A549 (cell line): Measurements from ENCODE around the gene TMEM190. TPM values are rescaled to one million over a fixed set of nuclear protein-coding genes. Genes with fewer than 3 reads are reported as not detected.

ENCODE experiments used
- ATAC-seq, 2 experiments: fragments of 200-7000 bp in 1 of 2; fragments of >200 bp in 1 of 2; cut with Nextera tagmentation in 1 of 2; cut with Tn5 transposase in 1 of 2; 3 replicates each; pipeline versions ENCODE4 v1.8.0 to v1.9.1; 2018 to 2020; ENCODE audit warnings: mild to moderate bottlenecking in 1 of 2, moderate library complexity in 1 of 2
- CTCF ChIA-PET: fragments of 300-600 bp; sonication (Branson Sonifier 250); formaldehyde crosslinking; extraction: SDS; loops from one replicate; lab custom pipeline; 2021; ENCODE audit warnings: antibody characterized with exemption, inconsistent platforms; lab: Yijun Ruan, JAX
- POLR2A ChIA-PET: fragments of 350-600 bp; formaldehyde crosslinking; extraction: SDS; loops from one replicate; lab custom pipeline; 2021; ENCODE audit warnings: antibody characterized with exemption, inconsistent platforms; lab: Yijun Ruan, JAX
- DNase-seq, 2 experiments: peaks; one replicate each; pipeline versions ENCODE4 v3.0.0 to v3.0.0-alpha.2; 2011 to 2016; ENCODE audit warnings: low read depth in 1 of 2, low spot score in 1 of 2
- FAIRE-seq: peaks from 2 replicates; lab custom pipeline; 2011; peaks lifted over from hg19 to GRCh38; lab: Jason Lieb, UNC
- H3K27ac ChIP-seq, 2 experiments: fragments of >200 bp; sonication (Bioruptor Twin); formaldehyde crosslinking; 3 replicates each; pipeline ENCODE4 v1.5.1; 2016 to 2017
- H3K4me1 ChIP-seq: fragments of >200 bp; sonication (Bioruptor Twin); formaldehyde crosslinking; 3 replicates; pipeline ENCODE4 v1.6.1; 2016
- H3K4me2 ChIP-seq: fragments of >200 bp; sonication (Bioruptor Twin); formaldehyde crosslinking; 3 replicates; pipeline ENCODE4 v1.6.1; 2016
- H3K4me3 ChIP-seq: fragments of >200 bp; sonication (Bioruptor Twin); formaldehyde crosslinking; 3 replicates; pipeline ENCODE4 v1.5.1; 2016
- H3K9me3 ChIP-seq: fragments of >200 bp; sonication (Bioruptor Twin); formaldehyde crosslinking; 3 replicates; pipeline ENCODE4 v1.6.1; 2016
- CBX8 ChIP-seq: fragments of 200-600 bp; sonication (generic); IDR thresholded peaks from 2 replicates; pipeline ENCODE4 v1.6.1; 2016
- CEBPB ChIP-seq, 2 experiments: fragments of >200 bp in 1 of 2; sonication (Bioruptor Twin) in 1 of 2; formaldehyde crosslinking in 1 of 2; IDR thresholded peaks; 2 replicates each; pipeline ENCODE4 v1.6.1; 2012 to 2016
- CTCF ChIP-seq: fragments of >200 bp; sonication (Bioruptor Twin); formaldehyde crosslinking; IDR thresholded peaks from 3 replicates; pipeline ENCODE4 v1.5.1; 2016
- E2F6 ChIP-seq: IDR thresholded peaks from 2 replicates; pipeline ENCODE4 v1.6.1; 2012; ENCODE audit warnings: low read depth, borderline replicate concordance
- ESRRA ChIP-seq: fragments of 150-350 bp; IDR thresholded peaks from 2 replicates; pipeline ENCODE4 v1.6.1; 2014; ENCODE audit warnings: mild to moderate bottlenecking, low read length, borderline replicate concordance
- GATA3 ChIP-seq: IDR thresholded peaks from 2 replicates; pipeline ENCODE4 v1.6.1; 2012; ENCODE audit warnings: borderline replicate concordance
- HDAC2 ChIP-seq: fragments of 200-600 bp; sonication (generic); IDR thresholded peaks from 2 replicates; pipeline ENCODE4 v1.6.1; 2016
- HEYL ChIP-seq: fragments of 250-450 bp; sonication (Bioruptor Pico); IDR thresholded peaks from 2 replicates; pipeline ENCODE4 v1.8.0; 2021; ENCODE audit warnings: mild to moderate bottlenecking, moderate library complexity
- MAX ChIP-seq: IDR thresholded peaks from 2 replicates; pipeline ENCODE4 v1.6.1; 2012
- NFE2L2 ChIP-seq: fragments of 150-350 bp; conservative IDR thresholded peaks from 2 replicates; pipeline ENCODE4 v1.6.1; 2014; ENCODE audit warnings: low read length
- RAD21 ChIP-seq, 2 experiments: fragments of >200 bp in 1 of 2; sonication (Bioruptor Twin) in 1 of 2; formaldehyde crosslinking in 1 of 2; IDR thresholded peaks in 1 of 2; conservative IDR thresholded peaks in 1 of 2; 2 replicates in 1 of 2; 3 replicates in 1 of 2; pipeline ENCODE4 v1.6.1; 2012 to 2018; ENCODE audit warnings: inconsistent platforms in 1 of 2
- RARB ChIP-seq: fragments of 250-450 bp; sonication (Bioruptor Pico); IDR thresholded peaks from 2 replicates; pipeline ENCODE4 v1.8.0; 2021; ENCODE audit warnings: mild to moderate bottlenecking, moderate library complexity
- RNF2 ChIP-seq: fragments of 200-600 bp; sonication (generic); IDR thresholded peaks from 2 replicates; pipeline ENCODE4 v1.6.1; 2016; ENCODE audit warnings: low read depth, mild to moderate bottlenecking, antibody characterized with exemption, moderate library complexity, borderline replicate concordance
- ZC3H11A ChIP-seq: fragments of 450-650 bp; IDR thresholded peaks from 2 replicates; pipeline ENCODE4 v1.6.1; 2014; ENCODE audit warnings: antibody characterized with exemption, mild to moderate bottlenecking
- WGBS: methylation state at CpG from one replicate; pipeline ENCODE4 v1.1.6; 2017; ENCODE audit errors: missing lambda C conversion rate; 5-methylcytosine and 5-hydroxymethylcytosine counted together
- polyA plus RNA-seq, 4 experiments: library from polyadenylated mRNA; depleted of rRNA in 3 of 4; stranded (reverse); fragments of >200 nt; fragmentation: RNase III in 1 of 4; extraction: RNeasy Plus Mini Kit Qiagen cat#74134 plus additional on column Dnase treatment in 1 of 4; gene quantifications; 2 replicates in 3 of 4; 3 replicates in 1 of 4; pipeline ENCODE4 v1.2.3, GENCODE V29; 2011 to 2017

TMEM190 gene
- polyA plus RNA-seq, 2 of the 4 experiments (the other 2 are of a cell fraction): 0.58 to 1.7 TPM

- ChIA-PET POLR2A (interaction anchor here (1.6 kb wide), 1 partner anchor 67 kb away, joined by 3 read pairs; the partner anchor contains the start of gene UBE2S), CTCF (interaction anchor here (0.6 to 2.8 kb wide), 7 partner anchors 9 to 77 kb away, joined by 3 to 23 read pairs (median 5); partner anchors contain the start of gene TMEM238)
- H3K27ac ChIP-seq: peak overlapping the region; percentile 87 to 92
- 1% methylated on average over 17 of the region's 24 CpGs for WGBS
- peak overlapping the region; percentile 89 for H3K4me2 ChIP-seq
- peak overlapping the region; percentile 63 for H3K4me3 ChIP-seq
- FAIRE-seq (no peak), ATAC-seq (peak in 1 of 2 experiments; percentile 1; a peak in 1 of 6 replicates), DNase-seq (no peak)
- H3K4me1 ChIP-seq: peaks cover 30% of the 10 kb centered on the region
- H3K9me3 ChIP-seq: no peaks in the 10 kb centered on the region
- peak; percentile 23; the same call in 1 of the 3 replicates for TF ChIP-seq CTCF
- no peak for TF ChIP-seq HDAC2
- TF ChIP-seq RAD21 (conservative IDR thresholded peaks at IDR 0.05 in 1 of 2, IDR thresholded peaks at IDR 0.05 in 1 of 2): 0 out of 5 replicates have a peak, but pooled peaks have one; percentile 3 to 24
Observed at GRCh38 chr19:55340784-55341147, 35.9 kb upstream of the TMEM190 start.

GRCh38 chr19:55341171-55341588, 35.4 kb upstream of the TMEM190 start:
- ChIA-PET POLR2A (interaction anchor here (0.7 to 1.6 kb wide), 4 partner anchors 10 to 82 kb away, joined by 3 read pairs; partner anchors contain the start of genes PPP6R1 and UBE2S), CTCF (interaction anchor here (0.6 to 2.8 kb wide), 6 partner anchors 10 to 77 kb away, joined by 3 to 23 read pairs (median 6); partner anchors contain the start of gene TMEM238)
- WGBS: no CpG with 5 or more reads among the region's 15 CpGs
- DNase-seq: peak; percentile 71 to 93
- H3K9me3 ChIP-seq: no peaks in the 10 kb centered on the region
- TF ChIP-seq RAD21 (conservative IDR thresholded peaks at IDR 0.05 in 1 of 2, IDR thresholded peaks at IDR 0.05 in 1 of 2) (peak in 1 of 2 experiments; percentile 14; a peak in 1 of 5 replicates), RNF2 (no peak)
- H3K4me2 ChIP-seq: peak overlapping the region; percentile 89
- H3K4me1 ChIP-seq: peaks cover 34% of the 10 kb centered on the region
- peak overlapping the region; percentile 63 for H3K4me3 ChIP-seq
- H3K27ac ChIP-seq: peak overlapping the region; percentile 87 to 92
- ATAC-seq: peak; percentile 9 to 21; a peak in 4 of 6 replicates
- no peak for FAIRE-seq

- 87% methylated on average over 27 of the region's 50 CpGs for WGBS
- H3K9me3 ChIP-seq: no peaks in the 10 kb centered on the region
- ATAC-seq (no peak), DNase-seq (no peak), FAIRE-seq (no peak)
- POLR2A ChIA-PET: interaction anchor here (0.7 to 1.6 kb wide), 4 partner anchors 11 to 83 kb away, joined by 3 read pairs; partner anchors contain the start of genes PPP6R1 and UBE2S
- peak overlapping the region; percentile 87 to 92; a peak in 5 of 6 replicates for H3K27ac ChIP-seq
- no peak for TF ChIP-seq HEYL (CRISPR knock-in tag)
- TF ChIP-seq RARB (CRISPR knock-in tag): no peak
- no peak for TF ChIP-seq E2F6
- no peak for TF ChIP-seq NFE2L2
- TF ChIP-seq RAD21 (conservative IDR thresholded peaks at IDR 0.05 in 1 of 2, IDR thresholded peaks at IDR 0.05 in 1 of 2): no peak
- TF ChIP-seq CEBPB (IDR thresholded peaks at IDR 0.05): no peak
- TF ChIP-seq CTCF: no peak
- no peak for TF ChIP-seq MAX
- TF ChIP-seq GATA3: no peak
- TF ChIP-seq ESRRA: no peak
- no peak for TF ChIP-seq ZC3H11A
- TF ChIP-seq CBX8: no peak
- TF ChIP-seq, all 56 proteins: peak for 0
- H3K4me2 ChIP-seq: peak overlapping the region; percentile 89
- peaks cover 34% of the 10 kb centered on the region for H3K4me1 ChIP-seq
- CTCF ChIA-PET: interaction anchor here (1.7 to 2.8 kb wide), 3 partner anchors 40 to 76 kb away, joined by 5 to 23 read pairs (median 6); partner anchors contain the start of gene TMEM238
- peak overlapping the region; percentile 63; the same call in 2 of the 3 replicates for H3K4me3 ChIP-seq
Observed at GRCh38 chr19:55341595-55342531, 34.8 kb upstream of the TMEM190 start.
